Vagina (tissue), 2 donors: ENCODE results near the gene MEF2C.

ENCODE experiments used
- POLR2A ChIP-seq, 2 donors: fragments of 450-650 bp; IDR thresholded peaks; one replicate each; pipeline ENCODE4 v1.6.1; 2017; ENCODE audit warnings: antibody characterized with exemption in 2 of 2, mild to moderate bottlenecking in 2 of 2, moderate library complexity in 2 of 2
- TF ChIP-seq, protein P1 (sequence below), 3 experiments: fragments of 450-650 bp in 2 of 3; fragments of 200-600 bp in 1 of 3; sonication (generic) in 1 of 3; IDR thresholded peaks; one replicate each; pipeline ENCODE4 v1.5.1; 2017 to 2019; ENCODE audit warnings: antibody characterized with exemption in 3 of 3, mild to moderate bottlenecking in 2 of 3, moderate library complexity in 2 of 3

DNA sequence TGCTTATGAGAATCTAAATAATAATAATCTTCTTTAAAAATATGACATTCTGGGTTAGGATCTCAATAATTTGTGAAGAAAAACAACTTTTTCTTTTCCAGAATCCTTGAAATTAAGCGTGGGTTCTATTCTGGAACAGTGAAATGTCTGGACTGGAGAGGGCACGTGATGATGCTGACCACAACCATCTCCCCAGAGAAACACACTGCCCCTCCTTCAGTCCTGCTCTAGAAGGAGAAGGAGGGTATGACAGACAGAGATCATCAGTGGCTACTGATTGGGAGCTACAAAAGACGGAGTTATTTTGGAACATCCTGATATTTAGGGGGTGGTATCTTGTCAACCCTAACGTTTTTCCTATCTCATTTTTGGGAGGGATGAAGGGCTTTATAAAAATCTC, 40.2 kb downstream of the MEF2C start:
- TF ChIP-seq, protein P1, sequence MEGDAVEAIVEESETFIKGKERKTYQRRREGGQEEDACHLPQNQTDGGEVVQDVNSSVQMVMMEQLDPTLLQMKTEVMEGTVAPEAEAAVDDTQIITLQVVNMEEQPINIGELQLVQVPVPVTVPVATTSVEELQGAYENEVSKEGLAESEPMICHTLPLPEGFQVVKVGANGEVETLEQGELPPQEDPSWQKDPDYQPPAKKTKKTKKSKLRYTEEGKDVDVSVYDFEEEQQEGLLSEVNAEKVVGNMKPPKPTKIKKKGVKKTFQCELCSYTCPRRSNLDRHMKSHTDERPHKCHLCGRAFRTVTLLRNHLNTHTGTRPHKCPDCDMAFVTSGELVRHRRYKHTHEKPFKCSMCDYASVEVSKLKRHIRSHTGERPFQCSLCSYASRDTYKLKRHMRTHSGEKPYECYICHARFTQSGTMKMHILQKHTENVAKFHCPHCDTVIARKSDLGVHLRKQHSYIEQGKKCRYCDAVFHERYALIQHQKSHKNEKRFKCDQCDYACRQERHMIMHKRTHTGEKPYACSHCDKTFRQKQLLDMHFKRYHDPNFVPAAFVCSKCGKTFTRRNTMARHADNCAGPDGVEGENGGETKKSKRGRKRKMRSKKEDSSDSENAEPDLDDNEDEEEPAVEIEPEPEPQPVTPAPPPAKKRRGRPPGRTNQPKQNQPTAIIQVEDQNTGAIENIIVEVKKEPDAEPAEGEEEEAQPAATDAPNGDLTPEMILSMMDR (IDR thresholded peaks at IDR 0.05) = no peak
- no peak for TF ChIP-seq POLR2A (IDR thresholded peaks at IDR 0.05)
